ENCODE data around the gene KCNK7.

Gene KCNK7

DNA sequence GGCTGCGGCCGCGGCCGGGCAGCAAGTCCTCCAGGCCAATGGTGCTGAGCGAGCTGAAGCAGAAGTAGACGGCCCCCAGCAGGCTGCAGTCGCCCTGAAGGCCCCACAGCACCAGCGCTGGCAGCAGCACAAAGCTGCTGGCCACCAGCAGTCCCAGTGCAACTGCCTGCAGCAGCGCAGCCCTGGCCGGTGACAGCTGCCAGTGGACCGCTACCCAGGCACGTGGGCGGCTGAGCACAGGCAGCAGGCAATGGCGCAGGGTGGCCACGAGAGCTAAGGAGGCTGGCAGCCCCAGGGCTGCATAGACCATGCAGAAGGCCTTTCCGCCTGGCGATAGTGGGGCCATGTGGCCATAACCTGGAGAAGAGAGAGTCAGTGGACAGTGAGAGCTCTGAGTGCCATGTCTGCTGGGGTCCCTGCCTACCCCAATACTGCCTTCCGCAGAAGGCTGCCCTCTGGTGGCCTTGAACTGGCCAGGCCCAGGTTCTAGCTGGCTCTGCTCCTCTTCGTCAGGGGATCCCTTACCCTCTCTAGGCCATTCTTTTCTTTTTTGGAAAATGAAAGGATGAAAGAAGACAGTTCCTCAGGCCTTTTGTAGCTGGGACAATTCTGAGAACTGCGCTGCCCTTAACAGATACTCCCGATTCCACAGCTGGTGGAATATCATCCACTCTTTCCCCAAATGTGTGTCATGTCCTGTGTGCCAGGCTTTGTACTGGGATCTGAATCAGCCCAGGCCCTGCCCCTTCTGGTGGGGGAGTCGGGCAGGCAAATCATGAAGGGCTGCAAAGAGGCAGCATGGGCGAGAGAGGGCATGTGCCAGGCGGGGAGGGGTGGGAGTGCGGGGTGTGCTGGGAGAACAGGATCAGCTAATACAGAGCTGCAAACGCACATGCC is 1.8 kb downstream of the KCNK7 start:
- no peak for DNase-seq (ENCODE audit: low read depth, low spot score)
- no peak overlapping the region for H3K4me3 ChIP-seq (ENCODE audit: low read depth, low read length)
- POLR2A ChIA-PET = interaction anchor here (0.5 to 1.7 kb wide), 5 partner anchors 11 to 172 kb away, joined by 3 to 5 read pairs (median 5); no protein-coding TSS in a partner anchor
- CTCF ChIA-PET = interaction anchor here (0.6 to 10.6 kb wide), 25 partner anchors 10 to 232 kb away, joined by 3 to 182 read pairs (median 6); partner anchors contain the start of genes EHBP1L1, FAM89B, MAP3K11 and PCNX3
- TF ChIP-seq CTCF (IDR thresholded peaks at IDR 0.05; ENCODE audit: insufficient read depth, low read length, missing control alignments) = peak; percentile 78

DNA sequence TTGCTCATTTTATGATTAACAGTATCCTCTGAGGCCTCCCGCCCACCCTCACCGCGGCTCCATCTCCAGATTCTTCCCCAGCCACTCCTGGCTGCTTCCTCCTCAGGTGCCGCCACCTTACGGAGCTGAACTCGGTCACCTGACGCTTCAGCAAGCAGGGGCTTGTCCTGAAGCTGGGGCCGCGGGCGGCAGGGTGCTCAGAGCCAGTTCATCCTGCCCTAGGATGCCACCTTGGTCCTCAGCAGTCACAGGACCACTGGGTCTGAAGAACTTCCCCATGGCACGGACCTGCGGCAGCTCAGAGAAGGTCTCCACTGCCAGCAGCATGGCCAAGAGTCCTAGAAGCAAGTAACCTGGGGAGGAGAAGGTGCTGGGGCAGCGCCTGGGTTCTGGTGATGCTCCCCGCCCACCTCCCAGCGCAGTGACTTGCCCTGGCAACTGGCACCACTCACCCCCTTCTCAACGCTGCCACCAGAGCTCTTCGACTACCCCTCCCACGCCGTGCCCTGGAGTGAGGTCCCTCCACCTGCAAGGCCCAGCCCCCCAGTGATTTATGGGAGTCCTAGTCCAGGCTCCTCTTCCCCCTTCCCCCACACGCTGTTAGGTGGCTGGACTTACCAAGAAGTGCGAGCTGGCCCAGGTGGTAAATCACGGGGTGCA is 2.6 kb downstream of the KCNK7 start:
- POLR2A ChIA-PET = interaction anchor here (0.5 to 1.7 kb wide), 4 partner anchors 12 to 171 kb away, joined by 3 to 5 read pairs (median 5); no protein-coding TSS in a partner anchor
- DNase-seq (ENCODE audit: low read depth, low spot score) = no peak

GRCh38 chr11:65591939-65592857 is 3.4 kb downstream of the KCNK7 start:
- no peak overlapping the region for H3K4me3 ChIP-seq (ENCODE audit: low read depth, low read length)
- ChIA-PET POLR2A (interaction anchor here (0.6 to 1.7 kb wide), 3 partner anchors 11 to 61 kb away, joined by 3 to 5 read pairs (median 3); no protein-coding TSS in a partner anchor), CTCF (interaction anchor here (1.1 to 10.6 kb wide), 10 partner anchors 9 to 227 kb away, joined by 3 to 182 read pairs (median 12); partner anchors contain the start of genes EHBP1L1, FAM89B, MAP3K11 and PCNX3)
- no peak for TF ChIP-seq CTCF (IDR thresholded peaks at IDR 0.05; ENCODE audit: insufficient read depth, low read length, missing control alignments)
- DNase-seq (ENCODE audit: low read depth, low spot score) = no peak

More for the DNA sequence above, 2.6 kb downstream of the KCNK7 start:
- H3K4me3 ChIP-seq (ENCODE audit: low read depth, low read length) = no peak overlapping the region
- no peak for TF ChIP-seq CTCF (IDR thresholded peaks at IDR 0.05; ENCODE audit: insufficient read depth, low read length, missing control alignments)
- CTCF ChIA-PET = interaction anchor here (0.6 to 10.6 kb wide), 21 partner anchors 10 to 231 kb away, joined by 3 to 182 read pairs (median 7); partner anchors contain the start of genes EHBP1L1, FAM89B, MAP3K11 and PCNX3

- TF ChIP-seq CTCF (IDR thresholded peaks at IDR 0.05; ENCODE audit: insufficient read depth, low read length, missing control alignments) = no peak
- POLR2A ChIA-PET = interaction anchor here (0.8 kb wide), 1 partner anchor 13 kb away, joined by 3 read pairs; no protein-coding TSS in a partner anchor
- CTCF ChIA-PET = interaction anchor here (0.7 to 10.6 kb wide), 8 partner anchors 8 to 50 kb away, joined by 3 to 182 read pairs (median 5); partner anchors contain the start of genes EHBP1L1, FAM89B and ZNRD2
- H3K4me3 ChIP-seq (ENCODE audit: low read depth, low read length) = no peak overlapping the region
- DNase-seq (ENCODE audit: low read depth, low spot score) = no peak
These were observed 5.3 kb downstream of the KCNK7 start for GRCh38 chr11:65590240-65590738.

GRCh38 chr11:65589444-65590239 is 6.0 kb downstream of the KCNK7 start:
- no peak for TF ChIP-seq CTCF (IDR thresholded peaks at IDR 0.05; ENCODE audit: insufficient read depth, low read length, missing control alignments)
- no peak for DNase-seq (ENCODE audit: low read depth, low spot score)
- ChIA-PET POLR2A (interaction anchor here (0.8 kb wide), 1 partner anchor 14 kb away, joined by 3 read pairs; no protein-coding TSS in a partner anchor), CTCF (interaction anchor here (0.7 to 10.6 kb wide), 9 partner anchors 8 to 49 kb away, joined by 3 to 182 read pairs (median 5); partner anchors contain the start of genes EHBP1L1, FAM89B and ZNRD2)
- no peak overlapping the region for H3K4me3 ChIP-seq (ENCODE audit: low read depth, low read length)
